GM12875 (cell line): Measurements from ENCODE around the gene NPW.

ENCODE experiments used
- H3K4me3 ChIP-seq: one replicate; pipeline ENCODE4 v1.5.1; 2011; ENCODE audit warnings: low read depth, low read length, control low read depth
- CTCF ChIP-seq: IDR thresholded peaks from 2 replicates; pipeline ENCODE4 v1.5.1; 2011; ENCODE audit warnings: low read depth, mild to moderate bottlenecking, control low read depth, inconsistent platforms, low read length, moderate library complexity, borderline replicate concordance; ENCODE audit not compliant: insufficient read depth

The NPW gene

GRCh38 chr16:1998852-1999801 lies 20.5 kb upstream of the NPW start:
- no peak for TF ChIP-seq CTCF
- H3K4me3 ChIP-seq, result no peak overlapping the region

- no peak for TF ChIP-seq CTCF
- no peak overlapping the region for H3K4me3 ChIP-seq
Observed at GRCh38 chr16:1999866-2000514, 19.6 kb upstream of the NPW start.

- TF ChIP-seq CTCF, result no peak
- H3K4me3 ChIP-seq, result no peak overlapping the region
Observed at GRCh38 chr16:2001035-2001434, 18.6 kb upstream of the NPW start.

- TF ChIP-seq CTCF, result no peak
- no peak overlapping the region for H3K4me3 ChIP-seq
Observed at GRCh38 chr16:2001456-2002355, 17.9 kb upstream of the NPW start.

- H3K4me3 ChIP-seq, result no peak overlapping the region
- no peak for TF ChIP-seq CTCF
Observed at GRCh38 chr16:2002406-2003230, 17.0 kb upstream of the NPW start.

GRCh38 chr16:2003231-2003826 lies 16.3 kb upstream of the NPW start:
- H3K4me3 ChIP-seq, result no peak overlapping the region
- no peak for TF ChIP-seq CTCF
